ENCODE results near the gene ENTR1. TPM values are rescaled to one million over a fixed set of nuclear protein-coding genes. Genes with fewer than 3 reads are reported as not detected.

Gene ENTR1
- total and polyA plus RNA-seq, 2 of the 13 experiments (the other 11 are each of a cell fraction or from before 2014, with no cell fraction given), result 70.1 to 76.4 TPM

DNA sequence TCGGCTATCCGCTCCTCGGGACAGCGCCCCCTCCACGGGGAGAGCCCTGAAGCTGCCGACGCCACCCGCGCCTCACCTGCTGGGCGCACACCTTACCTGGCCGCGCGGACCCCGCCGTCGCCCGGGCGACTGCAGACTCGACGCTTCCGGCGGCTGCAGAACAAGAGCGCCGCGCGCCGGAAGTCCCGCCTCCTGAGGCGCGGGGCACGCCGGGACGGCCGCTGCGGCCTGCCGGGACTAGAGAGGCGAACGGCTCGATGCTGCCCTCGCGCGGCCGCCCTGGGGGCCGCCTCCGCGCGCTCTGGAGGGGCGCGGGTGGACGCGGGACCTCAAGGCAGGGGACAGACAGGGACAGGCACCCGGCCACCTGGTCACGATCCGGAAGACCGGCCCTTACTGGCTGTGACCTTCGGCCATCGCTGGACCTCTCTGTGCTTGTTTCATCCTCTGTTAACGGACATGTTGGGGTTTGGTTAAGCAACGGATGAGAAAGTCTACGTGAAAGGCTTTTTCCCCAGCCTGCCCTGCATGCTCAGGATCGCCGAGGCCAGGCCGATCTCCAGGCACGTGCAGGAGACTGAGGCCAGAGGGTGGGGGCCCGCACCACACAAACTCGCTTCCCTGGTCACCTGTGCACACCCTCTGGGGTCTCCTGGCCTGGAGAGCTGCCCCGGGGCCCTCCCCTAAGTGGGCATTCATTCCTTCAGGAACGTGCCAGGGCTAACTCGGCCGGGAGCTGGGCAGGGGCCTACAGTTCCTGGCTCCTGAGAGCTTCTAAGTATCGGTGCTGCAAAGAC lies 10.2 kb downstream of the ENTR1 start, which contains the start of gene SNAPC4 (continued):
- TF ChIP-seq GPN1 (CRISPR knock-in tag; IDR thresholded peaks at IDR 0.05; ENCODE audit: borderline replicate concordance) (no peak), NR2C2 (CRISPR knock-in tag; IDR thresholded peaks at IDR 0.05; ENCODE audit: borderline replicate concordance) (no peak; the same call in 1 of the 2 replicates), U2AF1 (optimal IDR thresholded peaks at IDR 0.05; ENCODE audit: low read depth, low read length) (no peak), ZNF546 (CRISPR knock-in tag; conservative IDR thresholded peaks at IDR 0.05) (no peak), AGO2 (optimal IDR thresholded peaks at IDR 0.05; ENCODE audit: low read depth, low read length) (peak; percentile 69), HHEX (CRISPR knock-in tag; IDR thresholded peaks at IDR 0.05) (no peak), HOXA5 (CRISPR knock-in tag; IDR thresholded peaks at IDR 0.05) (peak; percentile 39; the same call in 1 of the 2 replicates), KAT8 (CRISPR knock-in tag; IDR thresholded peaks at IDR 0.05) (peak; percentile 83), SATB2 (CRISPR knock-in tag; IDR thresholded peaks at IDR 0.05) (no peak), ZSCAN30 (CRISPR knock-in tag; IDR thresholded peaks at IDR 0.05) (no peak), TCF7L2 (IDR thresholded peaks at IDR 0.05; ENCODE audit: low read depth, low read length) (no peak), ZNF10 (CRISPR knock-in tag; IDR thresholded peaks at IDR 0.05; ENCODE audit: borderline replicate concordance, low read depth) (0 out of 2 replicates have a peak, but pooled peaks have one; percentile 29)
- TF ChIP-seq, protein P1, sequence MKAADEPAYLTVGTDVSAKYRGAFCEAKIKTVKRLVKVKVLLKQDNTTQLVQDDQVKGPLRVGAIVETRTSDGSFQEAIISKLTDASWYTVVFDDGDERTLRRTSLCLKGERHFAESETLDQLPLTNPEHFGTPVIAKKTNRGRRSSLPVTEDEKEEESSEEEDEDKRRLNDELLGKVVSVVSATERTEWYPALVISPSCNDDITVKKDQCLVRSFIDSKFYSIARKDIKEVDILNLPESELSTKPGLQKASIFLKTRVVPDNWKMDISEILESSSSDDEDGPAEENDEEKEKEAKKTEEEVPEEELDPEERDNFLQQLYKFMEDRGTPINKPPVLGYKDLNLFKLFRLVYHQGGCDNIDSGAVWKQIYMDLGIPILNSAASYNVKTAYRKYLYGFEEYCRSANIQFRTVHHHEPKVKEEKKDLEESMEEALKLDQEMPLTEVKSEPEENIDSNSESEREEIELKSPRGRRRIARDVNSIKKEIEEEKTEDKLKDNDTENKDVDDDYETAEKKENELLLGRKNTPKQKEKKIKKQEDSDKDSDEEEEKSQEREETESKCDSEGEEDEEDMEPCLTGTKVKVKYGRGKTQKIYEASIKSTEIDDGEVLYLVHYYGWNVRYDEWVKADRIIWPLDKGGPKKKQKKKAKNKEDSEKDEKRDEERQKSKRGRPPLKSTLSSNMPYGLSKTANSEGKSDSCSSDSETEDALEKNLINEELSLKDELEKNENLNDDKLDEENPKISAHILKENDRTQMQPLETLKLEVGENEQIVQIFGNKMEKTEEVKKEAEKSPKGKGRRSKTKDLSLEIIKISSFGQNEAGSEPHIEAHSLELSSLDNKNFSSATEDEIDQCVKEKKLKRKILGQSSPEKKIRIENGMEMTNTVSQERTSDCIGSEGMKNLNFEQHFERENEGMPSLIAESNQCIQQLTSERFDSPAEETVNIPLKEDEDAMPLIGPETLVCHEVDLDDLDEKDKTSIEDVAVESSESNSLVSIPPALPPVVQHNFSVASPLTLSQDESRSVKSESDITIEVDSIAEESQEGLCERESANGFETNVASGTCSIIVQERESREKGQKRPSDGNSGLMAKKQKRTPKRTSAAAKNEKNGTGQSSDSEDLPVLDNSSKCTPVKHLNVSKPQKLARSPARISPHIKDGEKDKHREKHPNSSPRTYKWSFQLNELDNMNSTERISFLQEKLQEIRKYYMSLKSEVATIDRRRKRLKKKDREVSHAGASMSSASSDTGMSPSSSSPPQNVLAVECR (CRISPR knock-in tag; IDR thresholded peaks at IDR 0.05; ENCODE audit: borderline replicate concordance), result peak; percentile 88
- TF ChIP-seq, protein P2, sequence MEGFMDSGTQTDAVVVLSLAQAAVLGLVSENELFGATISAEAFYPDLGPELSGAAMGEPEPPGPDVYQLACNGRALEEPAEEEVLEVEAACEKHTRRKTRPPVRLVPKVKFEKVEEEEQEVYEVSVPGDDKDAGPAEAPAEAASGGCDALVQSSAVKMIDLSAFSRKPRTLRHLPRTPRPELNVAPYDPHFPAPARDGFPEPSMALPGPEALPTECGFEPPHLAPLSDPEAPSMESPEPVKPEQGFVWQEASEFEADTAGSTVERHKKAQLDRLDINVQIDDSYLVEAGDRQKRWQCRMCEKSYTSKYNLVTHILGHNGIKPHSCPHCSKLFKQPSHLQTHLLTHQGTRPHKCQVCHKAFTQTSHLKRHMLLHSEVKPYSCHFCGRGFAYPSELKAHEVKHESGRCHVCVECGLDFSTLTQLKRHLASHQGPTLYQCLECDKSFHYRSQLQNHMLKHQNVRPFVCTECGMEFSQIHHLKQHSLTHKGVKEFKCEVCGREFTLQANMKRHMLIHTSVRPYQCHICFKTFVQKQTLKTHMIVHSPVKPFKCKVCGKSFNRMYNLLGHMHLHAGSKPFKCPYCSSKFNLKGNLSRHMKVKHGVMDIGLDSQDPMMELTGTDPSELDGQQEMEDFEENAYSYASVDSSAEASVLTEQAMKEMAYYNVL (CRISPR knock-in tag; IDR thresholded peaks at IDR 0.05; ENCODE audit: borderline replicate concordance), result 0 out of 2 replicates have a peak, but pooled peaks have one; percentile 36

Data from HepG2 (cell line).